SK-N-SH (cell line): Measurements from ENCODE around the gene YJEFN3. TPM values are rescaled to one million over a fixed set of nuclear protein-coding genes. Genes with fewer than 3 reads are reported as not detected.

Experiments
- CTCF ChIA-PET: fragments of 300-600, 350-600 bp; formaldehyde crosslinking; extraction: SDS; loops from one replicate; lab custom pipeline; 2021; lab: Yijun Ruan, JAX
- POLR2A ChIA-PET: fragments of 350-600 bp; sonication (Branson Sonifier 250); formaldehyde crosslinking; extraction: SDS; loops from one replicate; lab custom pipeline; 2020; ENCODE audit warnings: antibody characterized with exemption, inconsistent platforms; lab: Yijun Ruan, JAX
- DNase-seq: peaks from one replicate; pipeline ENCODE4 v3.0.0; 2012
- H2AFZ ChIP-seq: fragments of 200-600 bp; sonication (generic); 2 replicates; pipeline ENCODE4 v1.8.1; 2016; ENCODE audit warnings: antibody characterized with exemption, mild to moderate bottlenecking, low read depth
- H3F3A ChIP-seq: fragments of 200-600 bp; sonication (generic); replicated peaks from 2 replicates; pipeline ENCODE3; 2016; ENCODE audit warnings: antibody characterized with exemption, mild to moderate bottlenecking; ENCODE audit not compliant: insufficient read depth
- H3K27ac ChIP-seq, 2 experiments: fragments of 200-500 bp in 1 of 2; fragments of 200-600 bp in 1 of 2; sonication (Bioruptor generic) in 1 of 2; sonication (generic), shearing (Covaris generic) in 1 of 2; 2 replicates each; pipeline versions ENCODE4 v1.5.1 to v1.6.1; 2014 to 2016; ENCODE audit warnings: low read depth in 2 of 2, inconsistent platforms in 1 of 2, low read length in 1 of 2, mild to moderate bottlenecking in 1 of 2, mixed read lengths in 1 of 2
- H3K27me3 ChIP-seq: fragments of 200-600 bp; sonication (generic), shearing (Covaris generic); 2 replicates; pipeline ENCODE4 v1.6.1; 2016; ENCODE audit warnings: mixed run types; ENCODE audit not compliant: insufficient read depth
- H3K36me3 ChIP-seq, 2 experiments: fragments of 200-500 bp in 1 of 2; fragments of 200-600 bp in 1 of 2; sonication (Bioruptor generic) in 1 of 2; sonication (generic) in 1 of 2; replicated peaks in 1 of 2; 2 replicates each; pipeline versions ENCODE3 to v1.5.1; 2014 to 2016; ENCODE audit warnings: low read length in 1 of 2, mild to moderate bottlenecking in 1 of 2; ENCODE audit not compliant: insufficient read depth in 2 of 2, control insufficient read depth in 1 of 2
- H3K4me1 ChIP-seq, 2 experiments: fragments of 200-500 bp in 1 of 2; fragments of 200-600 bp in 1 of 2; sonication (Bioruptor generic) in 1 of 2; sonication (generic), shearing (Covaris generic) in 1 of 2; 2 replicates each; pipeline versions ENCODE4 v1.5.1 to v1.6.1; 2014 to 2016; ENCODE audit warnings: low read depth in 1 of 2, low read length in 1 of 2, mixed run types in 1 of 2; ENCODE audit not compliant: insufficient read depth in 2 of 2, control insufficient read depth in 1 of 2
- H3K4me2 ChIP-seq: fragments of 200-600 bp; sonication (generic), shearing (Covaris generic); 2 replicates; pipeline ENCODE4 v1.6.1; 2017; ENCODE audit warnings: mixed run types
- H3K4me3 ChIP-seq, 2 experiments: fragments of 200-500 bp in 1 of 2; fragments of 200-600 bp in 1 of 2; sonication (Bioruptor generic) in 1 of 2; sonication (generic), shearing (Covaris generic) in 1 of 2; 2 replicates each; pipeline versions ENCODE4 v1.5.1 to v1.8.1; 2014 to 2016; ENCODE audit warnings: low read depth in 2 of 2, inconsistent platforms in 1 of 2, low read length in 1 of 2, mild to moderate bottlenecking in 1 of 2, mixed read lengths in 1 of 2, moderate library complexity in 1 of 2
- H3K79me2 ChIP-seq: fragments of 200-600 bp; sonication (generic); 2 replicates; pipeline ENCODE4 v1.8.1; 2017; ENCODE audit warnings: mild to moderate bottlenecking; ENCODE audit not compliant: insufficient read depth
- H3K9ac ChIP-seq: fragments of 200-600 bp; sonication (generic); 2 replicates; pipeline ENCODE4 v1.6.1; 2017; ENCODE audit warnings: mixed run types
- H3K9me2 ChIP-seq: fragments of 200-600 bp; sonication (generic); 2 replicates; pipeline ENCODE4 v1.6.1; 2017; ENCODE audit warnings: mixed run types
- H3K9me3 ChIP-seq: fragments of 200-600 bp; sonication (generic); 2 replicates; pipeline ENCODE4 v1.6.1; 2017; ENCODE audit warnings: mixed run types, mild to moderate bottlenecking, moderate library complexity
- H4K20me1 ChIP-seq: fragments of 200-600 bp; sonication (generic); 2 replicates; pipeline ENCODE4 v1.6.1; 2017; ENCODE audit warnings: mild to moderate bottlenecking, mixed run types; ENCODE audit not compliant: insufficient read depth
- GATA2 ChIP-seq: sonication (generic); formaldehyde crosslinking; IDR thresholded peaks from 2 replicates; pipeline ENCODE4 v1.5.0; 2020; ENCODE audit warnings: mild to moderate bottlenecking, missing genetic modification reagents
- IRF3 ChIP-seq: fragments of 150-350 bp; IDR thresholded peaks from 2 replicates; pipeline ENCODE4 v1.6.1; 2016; ENCODE audit warnings: mild to moderate bottlenecking, low read depth, low read length
- MEF2A ChIP-seq: IDR thresholded peaks from 2 replicates; pipeline ENCODE4 v1.4.0; 2012; ENCODE audit warnings: low read depth, borderline replicate concordance
- MXI1 ChIP-seq: IDR thresholded peaks from 2 replicates; pipeline ENCODE4 v1.6.1; 2012; ENCODE audit warnings: mild to moderate bottlenecking, low read depth, low read length, improper control_type of control experiment
- REST ChIP-seq: IDR thresholded peaks from 2 replicates; pipeline ENCODE4 v1.6.1; 2012; ENCODE audit warnings: mild to moderate bottlenecking, low read depth, low read length, moderate library complexity
- SMC3 ChIP-seq: IDR thresholded peaks from 2 replicates; pipeline ENCODE4 v1.6.1; 2012; ENCODE audit warnings: low read depth, low read length, improper control_type of control experiment
- WGBS: methylation state at CpG from one replicate; pipeline ENCODE4 v1.1.6; 2017; ENCODE audit warnings: low lambda C conversion rate; 5-methylcytosine and 5-hydroxymethylcytosine counted together
- polyA plus RNA-seq, 3 experiments: library from polyadenylated mRNA; depleted of rRNA; stranded (reverse); fragments of >200 nt; gene quantifications; 2 replicates each; pipeline ENCODE4 v1.2.3, GENCODE V29; 2012

YJEFN3 gene
- polyA plus RNA-seq, 1 of the 3 experiments (the other 2 are of a cell fraction), result 7.2 TPM

- no peak for TF ChIP-seq REST
Observed at GRCh38 chr19:19487077-19487949, 41.4 kb upstream of the YJEFN3 start (continued).

GRCh38 chr19:19487950-19488874, 40.5 kb upstream of the YJEFN3 start:
- peaks cover 49% of the 10 kb centered on the region for H3K79me2 ChIP-seq
- no peaks in the 10 kb centered on the region for H3K9me3 ChIP-seq
- no peak overlapping the region for H2AFZ ChIP-seq
- WGBS, result 58% methylated on average over 19 of the region's 20 CpGs
- H3K4me3 ChIP-seq, result 0 out of 4 replicates have a peak overlapping the region, but pooled peaks of 1 of the 2 experiments have one; percentile 5
- TF ChIP-seq MEF2A (no peak), MXI1 (peak; percentile 42; the same call in 1 of the 2 replicates), SMC3 (0 out of 2 replicates have a peak, but pooled peaks have one; percentile 1), IRF3 (no peak), GATA2 (CRISPR knock-in tag) (peak; percentile 27; the same call in 1 of the 2 replicates)
- H3K9ac ChIP-seq, result peak overlapping the region; percentile 67
- peak; percentile 67 for DNase-seq
- no peaks in the 10 kb centered on the region for H3K9me2 ChIP-seq
- H3F3A ChIP-seq, result peaks cover 26% of the 10 kb centered on the region
- H3K27ac ChIP-seq, result peak overlapping the region; percentile 86 to 89
- ChIA-PET CTCF (interaction anchor here (0.7 to 9.7 kb wide), 9 partner anchors 15 to 167 kb away, joined by 3 to 172 read pairs (median 4); partner anchors contain the start of gene MAU2), POLR2A (interaction anchor here (0.8 kb wide), 1 partner anchor 83 kb away, joined by 3 read pairs; the partner anchor contains the start of gene GATAD2A)
- peaks cover 32 to 50% of the 10 kb centered on the region in 2 experiments for H3K4me1 ChIP-seq
- H4K20me1 ChIP-seq, result no peaks in the 10 kb centered on the region
- H3K4me2 ChIP-seq, result peak overlapping the region; percentile 58
- H3K27me3 ChIP-seq, result no peaks in the 10 kb centered on the region
- peaks cover 0 to 7% of the 10 kb centered on the region in 2 experiments for H3K36me3 ChIP-seq
